SIG-M5 (cell line): ENCODE results near the gene KCNQ5.
A peak's percentile ranks its signal among the peaks of the same experiment; 100 is the strongest.
"Not testable (repeated sequence)": the region's sequence is repeated elsewhere in the genome, so short reads cannot be mapped to it uniquely, and the experiment has no call there.

Source experiments
- DNase-seq: peaks from one replicate; lab custom pipeline; 2025; lab: John Stamatoyannopoulos, UW

Gene KCNQ5

DNA sequence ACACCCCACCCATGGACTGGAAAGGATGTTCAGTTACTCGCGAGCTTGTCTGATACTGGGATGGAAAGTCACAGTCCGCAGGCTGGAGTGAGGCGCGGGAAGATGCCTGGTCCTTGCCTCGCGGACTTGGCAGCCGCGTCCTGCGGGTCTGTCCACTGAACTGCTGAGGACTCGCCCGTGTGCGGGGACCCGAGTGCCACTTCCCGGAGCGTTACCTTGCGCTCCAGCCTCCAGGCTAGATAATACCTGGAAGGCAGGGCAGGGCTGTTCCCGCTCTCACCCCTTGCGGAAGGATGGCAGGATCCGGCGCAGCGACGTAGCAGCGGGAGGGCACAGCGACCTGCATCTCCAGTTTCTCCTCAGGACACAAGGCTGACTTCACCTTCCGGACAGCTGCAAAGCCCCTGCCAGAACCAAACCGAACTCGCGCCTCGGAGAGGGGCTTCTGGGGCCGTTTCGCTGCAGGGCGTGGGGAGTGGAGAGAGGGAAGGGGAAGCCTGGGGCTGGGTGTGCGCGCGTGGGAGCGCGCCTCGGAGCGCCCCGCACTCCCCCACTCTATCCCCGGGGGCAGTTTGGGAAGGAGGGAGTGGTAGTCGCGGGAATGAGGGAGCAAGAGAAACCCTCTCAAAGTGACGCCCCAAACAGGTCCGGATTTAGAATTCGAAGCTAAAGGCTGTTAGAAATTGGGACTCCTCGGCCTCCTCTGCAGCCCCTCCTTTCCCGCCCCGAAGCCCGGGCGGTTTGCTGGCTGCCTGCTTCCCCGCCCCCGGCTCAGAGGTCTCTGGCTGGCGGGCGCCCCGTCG, at the start of gene KCNQ5:
KCNQ5 (plus strand) TSS at position 774 of the 803 bp plus-strand sequence.
- DNase-seq = no peak

GRCh38 chr6:72579865-72580264, 42.0 kb upstream of the KCNQ5 start:
- DNase-seq = no peak

GRCh38 chr6:72580281-72580940, 41.5 kb upstream of the KCNQ5 start:
- DNase-seq = peak; percentile 56

- not testable (repeated sequence) for DNase-seq
Measured at GRCh38 chr6:72580950-72581349, 40.9 kb upstream of the KCNQ5 start.

GRCh38 chr6:72588155-72588554, 33.7 kb upstream of the KCNQ5 start:
- DNase-seq = no peak

GRCh38 chr6:72589096-72589495, 32.8 kb upstream of the KCNQ5 start:
- no peak for DNase-seq

DNA sequence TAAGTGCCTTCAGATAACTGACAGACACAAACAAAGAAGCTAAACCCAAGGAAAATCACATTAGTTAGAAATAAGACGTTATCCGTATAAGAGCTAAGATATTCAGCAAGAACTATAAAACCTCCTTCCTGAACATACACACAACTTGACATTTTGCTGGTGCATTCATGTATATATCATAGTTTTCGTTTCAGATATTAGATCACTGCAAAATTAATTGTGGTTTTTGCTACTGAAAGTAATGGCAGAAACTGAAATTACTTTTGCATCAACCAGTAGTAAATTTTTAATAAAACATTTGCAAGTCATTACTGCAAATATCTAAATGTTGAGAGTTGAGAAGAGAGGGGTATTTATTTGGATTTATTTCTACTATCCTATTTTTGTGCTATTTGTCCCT, 26.1 kb upstream of the KCNQ5 start:
- no peak for DNase-seq

GRCh38 chr6:72616406-72617015, 5.4 kb upstream of the KCNQ5 start:
- DNase-seq = no peak

- DNase-seq = no peak
Measured at GRCh38 chr6:72617721-72618120, 4.1 kb upstream of the KCNQ5 start.

DNA sequence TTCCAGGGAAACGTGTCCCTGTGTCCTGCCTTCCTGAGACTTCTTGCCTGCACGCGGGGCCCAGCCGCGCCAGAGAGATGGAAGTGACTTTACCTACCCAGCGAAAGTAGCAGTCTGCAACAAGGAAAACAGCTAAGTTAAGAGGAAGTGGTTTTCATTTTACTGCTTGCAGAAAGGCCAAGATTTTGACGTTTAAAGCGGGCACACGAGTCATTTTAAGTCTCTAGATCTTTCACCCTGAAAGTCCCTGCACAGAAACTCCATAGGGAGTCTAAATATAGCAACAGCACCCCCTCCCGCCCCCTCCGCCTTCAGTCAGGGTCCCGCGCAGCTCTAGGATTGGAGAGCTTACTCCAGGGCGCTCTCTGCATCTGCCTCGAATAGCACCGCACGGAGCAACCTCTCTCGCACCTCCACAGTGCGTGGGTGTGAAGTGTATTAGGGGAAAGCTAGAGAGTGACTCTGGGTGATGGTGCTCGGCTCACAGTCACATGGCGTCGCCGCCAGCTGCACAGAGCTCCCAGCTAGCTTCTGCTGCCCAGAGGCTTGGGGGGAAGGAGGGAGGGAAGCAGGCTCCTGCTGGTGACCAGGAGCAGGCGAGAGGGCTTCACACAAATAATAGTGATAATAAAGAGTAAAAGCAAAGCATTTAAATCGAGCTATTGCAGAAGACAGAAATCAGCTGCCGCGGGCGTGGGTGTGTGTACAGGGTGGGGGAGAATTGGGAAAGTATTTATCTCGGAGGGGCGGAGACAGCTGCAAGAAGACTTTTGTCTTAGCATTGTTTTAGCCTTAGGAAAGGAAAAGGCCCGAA, 1.8 kb upstream of the KCNQ5 start:
- no peak for DNase-seq

- DNase-seq = no peak
Measured at GRCh38 chr6:72620871-72621290, 983 bp upstream of the KCNQ5 start.

DNA sequence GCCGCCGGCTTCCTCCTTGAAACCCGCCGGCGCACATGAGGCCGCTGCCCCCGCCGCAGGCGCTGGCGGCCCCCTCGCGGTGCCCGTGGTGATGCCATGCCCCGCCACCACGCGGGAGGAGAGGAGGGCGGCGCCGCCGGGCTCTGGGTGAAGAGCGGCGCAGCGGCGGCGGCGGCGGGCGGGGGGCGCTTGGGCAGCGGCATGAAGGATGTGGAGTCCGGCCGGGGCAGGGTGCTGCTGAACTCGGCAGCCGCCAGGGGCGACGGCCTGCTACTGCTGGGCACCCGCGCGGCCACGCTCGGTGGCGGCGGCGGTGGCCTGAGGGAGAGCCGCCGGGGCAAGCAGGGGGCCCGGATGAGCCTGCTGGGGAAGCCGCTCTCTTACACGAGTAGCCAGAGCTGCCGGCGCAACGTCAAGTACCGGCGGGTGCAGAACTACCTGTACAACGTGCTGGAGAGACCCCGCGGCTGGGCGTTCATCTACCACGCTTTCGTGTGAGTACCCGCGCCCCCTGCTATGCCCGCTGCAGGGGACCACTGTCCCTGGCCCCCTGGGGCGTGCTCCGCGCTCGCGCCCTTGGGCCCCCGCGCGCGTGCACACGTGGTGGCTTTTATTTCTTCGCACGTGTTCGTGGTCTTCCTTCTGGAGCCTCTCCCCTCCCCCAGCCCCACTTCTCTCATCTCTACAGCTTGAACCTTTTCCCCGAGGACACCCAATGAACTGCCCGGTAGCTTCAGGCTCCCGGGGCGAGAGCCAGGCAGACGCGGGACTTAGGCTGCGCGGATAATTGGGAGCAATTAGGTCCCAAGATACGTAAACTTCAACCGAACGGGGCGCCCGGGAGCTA, 453 bp downstream of the KCNQ5 start:
- DNase-seq = no peak

GRCh38 chr6:72623808-72624207, 1.9 kb downstream of the KCNQ5 start:
- no peak for DNase-seq

DNA sequence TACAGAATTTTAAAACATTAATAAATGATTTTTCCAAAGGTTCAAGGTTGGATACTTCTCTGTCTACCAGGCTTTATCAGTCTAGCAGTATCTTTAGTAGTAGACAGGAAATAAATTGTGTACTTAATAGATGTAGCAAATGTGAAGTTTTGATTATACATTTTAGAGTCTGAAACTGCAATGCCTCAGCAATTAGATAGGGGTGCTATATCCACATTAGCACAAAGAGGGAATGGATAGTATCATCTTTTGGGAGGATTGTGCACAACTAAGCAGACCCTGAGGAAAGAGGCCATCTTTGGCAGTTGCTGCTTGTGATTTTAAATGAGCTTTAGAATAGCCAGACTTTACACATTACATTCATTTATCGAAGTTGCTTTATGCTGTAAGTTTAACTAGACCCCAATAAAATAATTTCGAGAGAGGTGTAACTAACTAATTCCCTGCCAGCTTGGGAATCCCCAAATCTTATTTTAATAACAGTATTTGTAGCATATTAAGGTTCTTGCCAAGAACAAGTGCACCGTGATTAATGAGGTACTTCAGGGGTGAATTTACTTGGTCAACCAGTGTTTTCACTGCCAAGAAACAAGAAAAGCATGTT, 2.8 kb downstream of the KCNQ5 start:
- DNase-seq = peak; percentile 19

DNA sequence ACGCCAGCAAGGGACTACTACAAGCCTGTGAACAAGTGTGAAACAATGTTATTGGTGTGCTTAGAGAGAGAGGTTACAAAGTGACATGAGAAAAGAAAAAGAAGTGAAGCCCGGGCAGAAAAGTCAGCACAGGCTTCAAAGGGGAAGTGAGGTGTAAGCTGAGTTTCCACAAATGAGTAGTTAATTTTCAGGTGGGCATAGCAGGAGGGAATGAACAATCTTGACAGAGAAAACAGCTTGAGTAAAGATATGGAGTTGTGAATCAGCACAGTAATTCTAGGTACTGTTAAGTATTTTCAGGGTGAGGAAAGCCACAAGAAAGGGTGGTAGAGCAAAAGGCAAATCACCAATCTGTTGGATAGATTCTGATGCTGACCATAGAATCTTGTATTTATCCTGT, 4.3 kb downstream of the KCNQ5 start:
- no peak for DNase-seq

GRCh38 chr6:72627539-72627938, 5.7 kb downstream of the KCNQ5 start:
- DNase-seq = no peak

DNA sequence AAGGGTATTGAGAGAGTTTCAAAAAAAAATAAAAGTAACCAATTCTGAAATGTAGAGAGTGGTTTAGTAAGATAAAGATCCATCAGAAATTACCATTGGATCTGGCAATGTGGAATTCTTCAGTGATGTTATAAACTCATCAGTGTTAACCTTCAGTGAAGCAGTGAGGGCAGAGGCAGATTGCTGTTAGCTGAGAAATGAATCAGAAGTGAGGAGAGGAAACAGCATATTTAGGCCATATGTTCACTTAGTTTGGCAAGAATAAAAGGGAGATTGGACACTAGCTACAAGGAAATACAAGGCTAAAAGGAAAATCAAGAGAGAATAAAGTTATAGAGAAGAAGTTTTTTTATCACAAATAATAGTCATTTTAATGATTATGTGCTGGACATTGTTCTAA, 9.6 kb downstream of the KCNQ5 start:
- DNase-seq = no peak

DNA sequence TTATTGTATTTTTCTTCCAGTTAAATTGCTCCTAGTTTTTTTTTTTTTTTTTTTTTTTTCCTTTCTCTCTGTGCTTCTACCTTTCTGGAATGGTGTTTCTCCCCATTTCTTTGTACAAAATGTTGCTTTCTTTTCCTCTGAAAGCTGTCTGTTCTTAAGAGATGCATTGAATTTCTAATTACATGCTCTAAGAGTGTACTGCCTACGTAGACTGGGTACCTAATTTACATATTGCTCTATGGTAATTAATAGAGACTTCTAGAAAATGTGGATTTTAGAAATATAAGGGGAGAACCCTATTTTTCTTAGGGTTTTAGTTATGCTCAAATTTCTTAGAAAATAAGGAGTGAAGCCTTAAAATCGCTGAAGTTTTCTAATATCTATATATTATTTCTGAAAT, 13.8 kb downstream of the KCNQ5 start:
- DNase-seq = no peak

GRCh38 chr6:72636215-72636614, 14.4 kb downstream of the KCNQ5 start:
- no peak for DNase-seq

- DNase-seq = no peak
Measured at GRCh38 chr6:72636786-72637185, 14.9 kb downstream of the KCNQ5 start.
